Esophagus squamous epithelium (tissue), 5 donors: Measurements from ENCODE around the gene LGR4. TPM values are rescaled to one million over a fixed set of nuclear protein-coding genes. Genes with fewer than 3 reads are reported as not detected.

Experiments
- DNase-seq: peaks from one replicate; lab custom pipeline; 2025; lab: John Stamatoyannopoulos, UW
- H3K27ac ChIP-seq, 4 donors: fragments of 200-600 bp; sonication (generic); one replicate each; pipeline ENCODE4 v1.5.1; 2016 to 2019; ENCODE audit warnings: mild to moderate bottlenecking in 1 of 4
- H3K27me3 ChIP-seq, 4 donors: fragments of 200-600 bp; sonication (generic); 1 replicate in 3 of 4; 2 replicates in 1 of 4; pipeline versions ENCODE4 v1.5.1 to v1.6.0; 2017 to 2021; ENCODE audit warnings: antibody characterized with exemption in 1 of 4
- H3K36me3 ChIP-seq, 3 donors: fragments of 200-600 bp; sonication (generic); one replicate each; pipeline ENCODE4 v1.5.1; 2016 to 2019
- H3K4me1 ChIP-seq, 3 donors: fragments of 200-600 bp; sonication (generic); one replicate each; pipeline ENCODE4 v1.5.1; 2017 to 2019
- H3K4me3 ChIP-seq, 4 donors: fragments of 200-600 bp; sonication (generic); 1 replicate in 3 of 4; 2 replicates in 1 of 4; pipeline ENCODE4 v1.5.1; 2016 to 2019; ENCODE audit warnings: mild to moderate bottlenecking in 2 of 4, moderate library complexity in 1 of 4
- H3K9me3 ChIP-seq, 3 donors: fragments of 200-600 bp; sonication (generic); one replicate each; pipeline ENCODE4 v1.5.1; 2016 to 2019
- CTCF ChIP-seq, 6 experiments: fragments of 450-650 bp in 4 of 6; fragments of 200-600 bp in 2 of 6; sonication (generic) in 2 of 6; IDR thresholded peaks; one replicate each; pipeline ENCODE4 v1.5.1; 2016 to 2019; ENCODE audit warnings: antibody characterized with exemption in 6 of 6, mild to moderate bottlenecking in 4 of 6, moderate library complexity in 4 of 6
- POLR2A ChIP-seq, 4 donors: fragments of 450-650 bp; IDR thresholded peaks; one replicate each; pipeline ENCODE4 v1.6.1; 2017; ENCODE audit warnings: antibody characterized with exemption in 4 of 4, mild to moderate bottlenecking in 4 of 4, moderate library complexity in 3 of 4
- WGBS, 2 donors: methylation state at CpG; one replicate each; pipeline ENCODE4 v1.1.5; 2018; 5-methylcytosine and 5-hydroxymethylcytosine counted together
- intact Hi-C: fragments of 100-400 bp; cut with DNase I; formaldehyde crosslinking; loops from one replicate; pipeline ENCODE4 v1.15.0; 2022
- total RNA-seq, 4 donors: library from RNA; depleted of rRNA; stranded (reverse); fragments of >200 nt; gene quantifications; one replicate each; pipeline ENCODE4 v1.1.0, GENCODE V29; 2016
- donor health status: DM: yes; HTN: yes; CAD: no.

LGR4 gene
- total RNA-seq, 4 donors from 2014 or later: 22.3 to 45.6 (median 35.1) TPM

GRCh38 chr11:27410272-27410671 lies 62.3 kb downstream of the LGR4 start:
- Histone ChIP-seq H3K36me3 (no peaks in the 10 kb centered on the region), H3K27me3 (no peaks in the 10 kb centered on the region), H3K4me3 (no peak overlapping the region), H3K27ac (no peak overlapping the region), H3K9me3 (no peaks in the 10 kb centered on the region), H3K4me1 (peaks cover 0 to 59% (median 2%) of the 10 kb centered on the region in 3 donors)
- WGBS, 2 donors: 88 to 90% methylated on average over 1 of the region's 1 CpG
- intact Hi-C loops: no loop called here
- TF ChIP-seq POLR2A (IDR thresholded peaks at IDR 0.05) (no peak), CTCF (IDR thresholded peaks at IDR 0.05) (no peak)
- no peak for DNase-seq

- H3K4me3 ChIP-seq: no peak overlapping the region
- WGBS, 2 donors: 42 to 77% methylated on average over 2 of the region's 2 CpGs
- H3K27ac ChIP-seq: no peak overlapping the region
- TF ChIP-seq POLR2A (IDR thresholded peaks at IDR 0.05) (no peak), CTCF (IDR thresholded peaks at IDR 0.05) (no peak)
- H3K4me1 ChIP-seq: peaks cover 0 to 59% (median 2%) of the 10 kb centered on the region in 3 donors
- H3K9me3 ChIP-seq: no peaks in the 10 kb centered on the region
- no peaks in the 10 kb centered on the region for H3K36me3 ChIP-seq
- intact Hi-C loops: no loop called here
- H3K27me3 ChIP-seq: no peaks in the 10 kb centered on the region
- DNase-seq: no peak
These were observed 62.8 kb downstream of the LGR4 start for GRCh38 chr11:27409742-27410141.

- H3K36me3 ChIP-seq: no peaks in the 10 kb centered on the region
- peaks cover 0 to 58% (median 2%) of the 10 kb centered on the region in 3 donors for H3K4me1 ChIP-seq
- intact Hi-C loops: no loop called here
- peak overlapping the region in 1 of 4 donors; percentile 51 for H3K27ac ChIP-seq
- H3K9me3 ChIP-seq: no peaks in the 10 kb centered on the region
- no peaks in the 10 kb centered on the region for H3K27me3 ChIP-seq
- no peak for DNase-seq
- TF ChIP-seq POLR2A (IDR thresholded peaks at IDR 0.05) (no peak), CTCF (IDR thresholded peaks at IDR 0.05) (no peak)
- no peak overlapping the region for H3K4me3 ChIP-seq
These were observed 63.5 kb downstream of the LGR4 start for GRCh38 chr11:27409049-27409448.

GRCh38 chr11:27408246-27408800 lies 64.3 kb downstream of the LGR4 start:
- DNase-seq: no peak
- no peaks in the 10 kb centered on the region for H3K27me3 ChIP-seq
- intact Hi-C loops: no loop called here
- TF ChIP-seq POLR2A (IDR thresholded peaks at IDR 0.05) (no peak), CTCF (IDR thresholded peaks at IDR 0.05) (no peak)
- H3K27ac ChIP-seq: peak overlapping the region in 3 of 4 donors; percentile 5 to 51 (median 19)
- no peaks in the 10 kb centered on the region for H3K9me3 ChIP-seq
- no peaks in the 10 kb centered on the region for H3K36me3 ChIP-seq
- H3K4me1 ChIP-seq: peaks cover 0 to 51% (median 0%) of the 10 kb centered on the region in 3 donors
- 38 to 46% methylated on average over 2 of the region's 2 CpGs for WGBS, 2 donors
- H3K4me3 ChIP-seq: no peak overlapping the region

GRCh38 chr11:27406498-27407354 lies 65.9 kb downstream of the LGR4 start:
- no peaks in the 10 kb centered on the region for H3K9me3 ChIP-seq

More at GRCh38 chr11:27406498-27407354, 65.9 kb downstream of the LGR4 start:
- intact Hi-C loops: no loop called here
- H3K27me3 ChIP-seq: no peaks in the 10 kb centered on the region
- no peak overlapping the region for H3K27ac ChIP-seq
- no peak overlapping the region for H3K4me3 ChIP-seq
- peaks cover 0 to 7% (median 0%) of the 10 kb centered on the region in 3 donors for H3K36me3 ChIP-seq
- peaks cover 0 to 45% (median 0%) of the 10 kb centered on the region in 3 donors for H3K4me1 ChIP-seq
- WGBS, 2 donors: 62 to 76% methylated on average over 3 of the region's 3 CpGs
- TF ChIP-seq CTCF (IDR thresholded peaks at IDR 0.05) (no peak), POLR2A (IDR thresholded peaks at IDR 0.05) (no peak)
- no peak for DNase-seq
